Endodermal cell (in vitro differentiated cells): ENCODE measurements around the gene SNRNP40. TPM values are rescaled to one million over a fixed set of nuclear protein-coding genes. Genes with fewer than 3 reads are reported as not detected.

Source experiments
- DNase-seq: peaks from one replicate; pipeline ENCODE4 v3.0.0-alpha.2; 2017
- H3K27ac ChIP-seq: 2 replicates; pipeline ENCODE4 v1.5.1; 2013; ENCODE audit warnings: mild to moderate bottlenecking, low read depth, low read length, moderate library complexity
- H3K27me3 ChIP-seq: 2 replicates; pipeline ENCODE4 v1.6.1; 2013; ENCODE audit warnings: mild to moderate bottlenecking, low read length, moderate library complexity; ENCODE audit not compliant: insufficient read depth, control insufficient read depth, poor library complexity, severe bottlenecking
- H3K36me3 ChIP-seq: 2 replicates; pipeline ENCODE4 v1.7.0; 2013; ENCODE audit warnings: mild to moderate bottlenecking, low read length, moderate library complexity; ENCODE audit not compliant: control insufficient read depth, insufficient read depth
- H3K4me1 ChIP-seq: one replicate; pipeline ENCODE4 v1.7.0; 2013; ENCODE audit warnings: low read length; ENCODE audit not compliant: control insufficient read depth, insufficient read depth
- H3K4me3 ChIP-seq: 2 replicates; pipeline ENCODE4 v1.5.1; 2013; ENCODE audit warnings: mild to moderate bottlenecking, low read length, moderate library complexity
- H3K9ac ChIP-seq: 2 replicates; pipeline ENCODE4 v1.6.1; 2013; ENCODE audit warnings: mild to moderate bottlenecking, low read length, moderate library complexity; ENCODE audit not compliant: poor library complexity, severe bottlenecking; ENCODE audit errors: extremely low read depth
- H3K9me3 ChIP-seq: 2 replicates; pipeline ENCODE4 v1.6.1; 2013; ENCODE audit warnings: mild to moderate bottlenecking, low read length, moderate library complexity; ENCODE audit not compliant: control insufficient read depth
- H3K27ac Mint-ChIP-seq: 2 replicates; pipeline ENCODE4 v1.8.0; 2020; ENCODE audit warnings: mixed read lengths
- H3K27me3 Mint-ChIP-seq: 2 replicates; pipeline ENCODE4 v1.8.0; 2021; ENCODE audit warnings: mild to moderate bottlenecking, mixed read lengths; ENCODE audit not compliant: insufficient read depth
- H3K36me3 Mint-ChIP-seq: 2 replicates; pipeline ENCODE4 v1.8.0; 2020; ENCODE audit warnings: low read depth, mixed read lengths
- H3K4me1 Mint-ChIP-seq: 2 replicates; pipeline ENCODE4 v1.8.0; 2020; ENCODE audit warnings: mixed read lengths
- H3K4me3 Mint-ChIP-seq: 2 replicates; pipeline ENCODE4 v1.8.0; 2020; ENCODE audit warnings: mild to moderate bottlenecking, moderate library complexity, mixed read lengths
- H3K9me3 Mint-ChIP-seq: 2 replicates; pipeline ENCODE4 v1.8.0; 2020; ENCODE audit warnings: mild to moderate bottlenecking, mixed read lengths
- WGBS, 2 experiments: methylation state at CpG; one replicate each; pipeline versions ENCODE4 v1.1.5 to v1.1.7; 2013; ENCODE audit warnings: missing lambda C conversion rate in 2 of 2, mixed read lengths in 1 of 2; ENCODE audit not compliant: insufficient coverage in 1 of 2, insufficient read length in 1 of 2; 5-methylcytosine and 5-hydroxymethylcytosine counted together
- total RNA-seq, 2 donors: library from RNA; stranded (reverse); fragmentation: NEBNext Ultra II Directional in 1 of 2; extraction: Animal tissue kit (Norgen Biotek cat#: 25700) in 1 of 2; gene quantifications; 2 replicates in 1 of 2; 3 replicates in 1 of 2; pipeline ENCODE4 v1.2.1, GENCODE V29; 2021
- TF ChIP-seq, protein P1 (sequence below): fragments of 200-600 bp; sonication (generic); conservative IDR thresholded peaks from 2 replicates; pipeline ENCODE4 v1.5.0; 2021; ENCODE audit warnings: antibody characterized with exemption, mild to moderate bottlenecking

SNRNP40 gene
- total RNA-seq, 2 donors from 2014 or later = 98.6 to 141 TPM

DNA sequence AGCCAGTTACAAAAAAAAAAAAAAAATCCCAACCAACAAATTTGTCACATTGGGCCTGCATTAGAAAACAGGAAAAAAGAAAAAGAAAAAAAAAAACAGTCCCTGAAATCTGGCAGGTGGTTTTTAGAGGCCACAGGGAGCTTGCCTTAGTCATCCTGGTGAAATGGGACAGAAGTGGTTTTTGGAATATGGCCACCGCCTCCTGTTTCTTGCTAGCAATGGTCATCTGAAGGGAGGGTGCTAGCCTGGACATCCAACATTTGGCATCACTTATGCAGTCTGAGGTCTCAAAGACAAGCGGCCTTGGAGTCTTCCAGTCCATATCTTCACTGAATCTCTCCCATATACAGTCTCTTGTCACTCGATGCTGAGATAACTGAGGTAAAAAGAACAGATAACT is 36.8 kb downstream of the SNRNP40 start:
- Histone ChIP-seq H3K9ac (no peak overlapping the region), H3K27ac (no peak overlapping the region), H3K4me3 (no peak overlapping the region), H3K27me3 (no peaks in the 10 kb centered on the region), H3K36me3 (peaks cover 77% of the 10 kb centered on the region), H3K9me3 (no peaks in the 10 kb centered on the region), H3K4me1 (no peaks in the 10 kb centered on the region)
- Mint-ChIP-seq H3K4me1 (no peaks in the 10 kb centered on the region), H3K36me3 (peaks cover 56% of the 10 kb centered on the region), H3K4me3 (no peak overlapping the region), H3K9me3 (no peaks in the 10 kb centered on the region), H3K27ac (no peak overlapping the region), H3K27me3 (no peaks in the 10 kb centered on the region)
- TF ChIP-seq, protein P1, sequence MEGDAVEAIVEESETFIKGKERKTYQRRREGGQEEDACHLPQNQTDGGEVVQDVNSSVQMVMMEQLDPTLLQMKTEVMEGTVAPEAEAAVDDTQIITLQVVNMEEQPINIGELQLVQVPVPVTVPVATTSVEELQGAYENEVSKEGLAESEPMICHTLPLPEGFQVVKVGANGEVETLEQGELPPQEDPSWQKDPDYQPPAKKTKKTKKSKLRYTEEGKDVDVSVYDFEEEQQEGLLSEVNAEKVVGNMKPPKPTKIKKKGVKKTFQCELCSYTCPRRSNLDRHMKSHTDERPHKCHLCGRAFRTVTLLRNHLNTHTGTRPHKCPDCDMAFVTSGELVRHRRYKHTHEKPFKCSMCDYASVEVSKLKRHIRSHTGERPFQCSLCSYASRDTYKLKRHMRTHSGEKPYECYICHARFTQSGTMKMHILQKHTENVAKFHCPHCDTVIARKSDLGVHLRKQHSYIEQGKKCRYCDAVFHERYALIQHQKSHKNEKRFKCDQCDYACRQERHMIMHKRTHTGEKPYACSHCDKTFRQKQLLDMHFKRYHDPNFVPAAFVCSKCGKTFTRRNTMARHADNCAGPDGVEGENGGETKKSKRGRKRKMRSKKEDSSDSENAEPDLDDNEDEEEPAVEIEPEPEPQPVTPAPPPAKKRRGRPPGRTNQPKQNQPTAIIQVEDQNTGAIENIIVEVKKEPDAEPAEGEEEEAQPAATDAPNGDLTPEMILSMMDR = no peak
- DNase-seq = no peak
- WGBS, 2 experiments = 94 to 100% methylated on average over 2 to 3 of the region's 3 CpGs

DNA sequence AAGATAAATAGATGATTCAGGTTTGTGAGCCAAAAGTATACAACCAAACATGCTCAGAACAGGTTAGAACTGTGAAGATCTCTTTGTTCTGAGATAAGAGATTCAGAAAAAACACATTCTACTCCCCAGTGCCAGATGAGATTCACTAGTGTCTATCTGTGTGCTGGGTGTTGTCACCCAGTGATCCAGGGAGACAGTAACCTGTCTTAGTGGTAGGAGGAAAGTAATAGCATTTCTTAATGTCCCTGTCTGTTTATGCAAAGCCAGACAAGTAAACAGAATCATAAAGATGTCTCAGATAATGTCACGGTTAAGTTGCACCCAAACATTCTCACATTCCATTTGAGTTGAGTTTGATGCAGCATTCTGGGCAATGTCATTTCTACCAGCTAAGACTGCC is 38.0 kb downstream of the SNRNP40 start:
- H3K4me1 ChIP-seq = no peaks in the 10 kb centered on the region
- no peaks in the 10 kb centered on the region for H3K9me3 ChIP-seq
- 95 to 100% methylated on average over 1 of the region's 1 CpG for WGBS, 2 experiments
- no peak overlapping the region for H3K27ac ChIP-seq
- Mint-ChIP-seq H3K9me3 (no peaks in the 10 kb centered on the region), H3K4me3 (no peak overlapping the region), H3K27ac (no peak overlapping the region), H3K4me1 (no peaks in the 10 kb centered on the region), H3K27me3 (no peaks in the 10 kb centered on the region), H3K36me3 (peaks cover 46% of the 10 kb centered on the region)
- H3K36me3 ChIP-seq = peaks cover 66% of the 10 kb centered on the region
- H3K27me3 ChIP-seq = no peaks in the 10 kb centered on the region
- no peak for DNase-seq
- H3K9ac ChIP-seq = no peak overlapping the region
- no peak overlapping the region for H3K4me3 ChIP-seq
- TF ChIP-seq, protein P1 = no peak

- no peaks in the 10 kb centered on the region for H3K9me3 ChIP-seq
- Mint-ChIP-seq H3K4me1 (no peaks in the 10 kb centered on the region), H3K36me3 (peaks cover 40% of the 10 kb centered on the region), H3K27me3 (no peaks in the 10 kb centered on the region), H3K9me3 (no peaks in the 10 kb centered on the region), H3K4me3 (no peak overlapping the region), H3K27ac (no peak overlapping the region)
- peaks cover 53% of the 10 kb centered on the region for H3K36me3 ChIP-seq
- DNase-seq = no peak
- no peak overlapping the region for H3K4me3 ChIP-seq
- H3K4me1 ChIP-seq = no peaks in the 10 kb centered on the region
- no peaks in the 10 kb centered on the region for H3K27me3 ChIP-seq
- no peak overlapping the region for H3K27ac ChIP-seq
- WGBS, 2 experiments = 88 to 90% methylated on average over 1 of the region's 1 CpG
- H3K9ac ChIP-seq = no peak overlapping the region
- TF ChIP-seq, protein P1 = no peak
Observed at GRCh38 chr1:31257213-31257612, 39.4 kb downstream of the SNRNP40 start.
